Naive thymus-derived CD8-positive, alpha-beta T cell (primary cell): ENCODE results near the gene PIN1. TPM values are rescaled to one million over a fixed set of nuclear protein-coding genes. Genes with fewer than 3 reads are reported as not detected.

Experiments
- ATAC-seq, 2 donors: fragments of 150-1000 bp; cut with Tn5 transposase in 1 of 2; sonication (Bioruptor Pico), chemical (Tn5 transposase) in 1 of 2; 1 replicate in 1 of 2; 2 replicates in 1 of 2; pipeline ENCODE4 v1.10.0; 2021; ENCODE audit warnings: mild to moderate bottlenecking in 2 of 2, moderate library complexity in 2 of 2
- POLR2A ChIA-PET: fragments of 350-600 bp; sonication (Branson Sonifier 250); formaldehyde crosslinking; loops from one replicate; lab custom pipeline; 2021; ENCODE audit warnings: antibody characterized with exemption; lab: Charles Lee
- DNase-seq, 10 donors: peaks; one replicate each; pipeline versions ENCODE4 v3.0.0 to v3.0.0-alpha.2; 2020 to 2022
- H3K27ac Mint-ChIP-seq, 10 donors: one replicate each; pipeline ENCODE4 v1.8.0; 2020 to 2022; ENCODE audit warnings: mild to moderate bottlenecking in 10 of 10, mixed read lengths in 10 of 10, moderate library complexity in 4 of 10, inconsistent platforms in 1 of 10
- H3K27me3 Mint-ChIP-seq, 5 donors: one replicate each; pipeline ENCODE4 v1.8.0; 2021 to 2022; ENCODE audit warnings: mixed read lengths in 5 of 5
- H3K36me3 Mint-ChIP-seq, 3 donors: one replicate each; pipeline ENCODE4 v1.8.0; 2020 to 2022; ENCODE audit warnings: mixed read lengths in 3 of 3, mild to moderate bottlenecking in 2 of 3, inconsistent platforms in 1 of 3
- H3K4me1 Mint-ChIP-seq, 4 donors: one replicate each; pipeline ENCODE4 v1.8.0; 2021 to 2022; ENCODE audit warnings: mixed read lengths in 4 of 4
- H3K4me3 Mint-ChIP-seq, 10 donors: one replicate each; pipeline ENCODE4 v1.8.0; 2020 to 2022; ENCODE audit warnings: mild to moderate bottlenecking in 10 of 10, mixed read lengths in 10 of 10, moderate library complexity in 6 of 10, inconsistent platforms in 1 of 10
- H3K9me3 Mint-ChIP-seq, 9 donors: one replicate each; pipeline ENCODE4 v1.8.0; 2020 to 2022; ENCODE audit warnings: mixed read lengths in 9 of 9, mild to moderate bottlenecking in 3 of 9, inconsistent platforms in 1 of 9, moderate library complexity in 1 of 9
- polyA plus RNA-seq, 3 donors: library from polyadenylated mRNA; unstranded; fragments of 300-500 nt; fragmentation: Illumina TruSeq; gene quantifications; one replicate each; pipeline ENCODE4 v1.2.3, GENCODE V29; 2021
- total RNA-seq, 8 experiments: library from RNA in 2 of 8; stranded (reverse) in 2 of 8; gene quantifications; one replicate each; pipeline ENCODE4 v1.2.3 and lab custom pipeline; 2021 to 2026

Gene PIN1
- total and polyA plus RNA-seq, 5 experiments from 2014 or later = 63.3 to 126 (median 85.3) TPM

- Mint-ChIP-seq H3K27ac (no peak overlapping the region), H3K27me3 (no peaks in the 10 kb centered on the region), H3K4me1 (peaks cover 0 to 1% (median 0%) of the 10 kb centered on the region in 4 donors), H3K4me3 (no peak overlapping the region), H3K9me3 (no peaks in the 10 kb centered on the region), H3K36me3 (no peaks in the 10 kb centered on the region)
- DNase-seq (no peak), ATAC-seq (no peak)
- POLR2A ChIA-PET = interaction anchor here (0.7 kb wide), 1 partner anchor 42 kb away, joined by 3 read pairs; no protein-coding TSS in a partner anchor
Measured at GRCh38 chr19:9877780-9878510, 42.8 kb downstream of the PIN1 start.

GRCh38 chr19:9878511-9879196 lies 43.5 kb downstream of the PIN1 start:
- H3K4me1 Mint-ChIP-seq = peaks cover 0 to 1% (median 0%) of the 10 kb centered on the region in 4 donors
- POLR2A ChIA-PET = no interaction called here

GRCh38 chr19:9881720-9882119 lies 46.6 kb downstream of the PIN1 start:
- POLR2A ChIA-PET = no interaction called here
- no peak for ATAC-seq
- peaks cover 0 to 5% (median under 1%) of the 10 kb centered on the region in 4 donors for H3K4me1 Mint-ChIP-seq
- H3K27me3 Mint-ChIP-seq = peaks cover 0 to 1% (median 0%) of the 10 kb centered on the region in 5 donors
- H3K27ac Mint-ChIP-seq = peak overlapping the region in 1 of 10 donors; percentile 51
- no peaks in the 10 kb centered on the region for H3K9me3 Mint-ChIP-seq
- H3K4me3 Mint-ChIP-seq = no peak overlapping the region
- no peaks in the 10 kb centered on the region for H3K36me3 Mint-ChIP-seq
- DNase-seq = no peak

More at GRCh38 chr19:9878511-9879196, 43.5 kb downstream of the PIN1 start:
- Mint-ChIP-seq H3K27me3 (no peaks in the 10 kb centered on the region), H3K4me3 (no peak overlapping the region), H3K27ac (peak overlapping the region in 1 of 10 donors; percentile 65), H3K36me3 (no peaks in the 10 kb centered on the region), H3K9me3 (no peaks in the 10 kb centered on the region)
- ATAC-seq = no peak
- no peak for DNase-seq

- peaks cover 0 to 3% (median 0%) of the 10 kb centered on the region in 5 donors for H3K27me3 Mint-ChIP-seq
- H3K4me1 Mint-ChIP-seq = peaks cover 0 to 5% (median under 1%) of the 10 kb centered on the region in 4 donors
- no peaks in the 10 kb centered on the region for H3K36me3 Mint-ChIP-seq
- ATAC-seq (no peak), DNase-seq (no peak)
- H3K4me3 Mint-ChIP-seq = no peak overlapping the region
- POLR2A ChIA-PET = no interaction called here
- H3K9me3 Mint-ChIP-seq = no peaks in the 10 kb centered on the region
- H3K27ac Mint-ChIP-seq = no peak overlapping the region
Measured at GRCh38 chr19:9883231-9883758, 48.2 kb downstream of the PIN1 start.

- ATAC-seq (no peak), DNase-seq (no peak)
- Mint-ChIP-seq H3K4me1 (peaks cover 0 to 5% (median under 1%) of the 10 kb centered on the region in 4 donors), H3K4me3 (no peak overlapping the region), H3K27me3 (peaks cover 0 to 3% (median 0%) of the 10 kb centered on the region in 5 donors), H3K9me3 (no peaks in the 10 kb centered on the region), H3K36me3 (no peaks in the 10 kb centered on the region), H3K27ac (no peak overlapping the region)
- POLR2A ChIA-PET = no interaction called here
Measured at GRCh38 chr19:9883764-9884163, 48.6 kb downstream of the PIN1 start.

- POLR2A ChIA-PET = no interaction called here
- H3K27me3 Mint-ChIP-seq = peaks cover 0 to 3% (median 0%) of the 10 kb centered on the region in 5 donors
- peaks cover 0 to 5% (median 1%) of the 10 kb centered on the region in 4 donors for H3K4me1 Mint-ChIP-seq
- peaks cover 0 to 2% (median 0%) of the 10 kb centered on the region in 9 donors for H3K9me3 Mint-ChIP-seq
- ATAC-seq (no peak), DNase-seq (no peak)
- no peak overlapping the region for H3K4me3 Mint-ChIP-seq
- H3K27ac Mint-ChIP-seq = peak overlapping the region in 1 of 10 donors; percentile 72
- no peaks in the 10 kb centered on the region for H3K36me3 Mint-ChIP-seq
Measured at GRCh38 chr19:9885077-9885552, 50.0 kb downstream of the PIN1 start.

GRCh38 chr19:9891609-9892373 lies 56.7 kb downstream of the PIN1 start:
- ATAC-seq (no peak), DNase-seq (no peak)
- Mint-ChIP-seq H3K27me3 (peaks cover 0 to 3% (median 0%) of the 10 kb centered on the region in 5 donors), H3K4me1 (peaks cover 0 to 5% (median 0%) of the 10 kb centered on the region in 4 donors), H3K4me3 (no peak overlapping the region), H3K9me3 (peaks cover 0 to 2% (median 0%) of the 10 kb centered on the region in 9 donors), H3K36me3 (no peaks in the 10 kb centered on the region), H3K27ac (peak overlapping the region in 1 of 10 donors; percentile 14)
- POLR2A ChIA-PET = no interaction called here

Other genes with a start within 250 kb of the PIN1 start
- 10 to 100 TPM; 77.1 to 78.4 TPM for gene ZNF561, start 214.1 kb upstream of the PIN1 start, total RNA-seq
- gene ZNF561, start 214.1 kb upstream of the PIN1 start, polyA plus RNA-seq = 10 to 100 TPM; 12.2 to 16.3 (median 14.7) TPM
- 10 to 100 TPM; 27.0 to 29.5 TPM for gene ZNF562, start 160.2 kb upstream of the PIN1 start, total RNA-seq
- gene ZNF562, start 160.2 kb upstream of the PIN1 start, polyA plus RNA-seq = 1 to 10 TPM; 1.6 to 4.8 (median 2.5) TPM
- 10 to 100 TPM; 29.5 to 34.0 TPM for gene ZNF846, start 66.6 kb upstream of the PIN1 start, total RNA-seq
- gene ZNF846, start 66.6 kb upstream of the PIN1 start, polyA plus RNA-seq = 10 to 100 TPM in 1 of 3 donors, 1 to 10 TPM in 2; 6.0 to 10.6 (median 9.5) TPM
- 10 to 100 TPM; 38.0 to 42.1 TPM for gene FBXL12, start 16.2 kb upstream of the PIN1 start, total RNA-seq
- 10 to 100 TPM in 1 of 3 donors, 1 to 10 TPM in 2; 8.3 to 15.6 (median 8.5) TPM for gene FBXL12, start 16.2 kb upstream of the PIN1 start, polyA plus RNA-seq
- gene UBL5, start 7.4 kb upstream of the PIN1 start, total RNA-seq = 100 to 1,000 TPM; 222 to 232 TPM
- gene UBL5, start 7.4 kb upstream of the PIN1 start, polyA plus RNA-seq = 100 to 1,000 TPM; 694 to 819 (median 701) TPM
- 10 to 100 TPM; 14.5 to 14.8 TPM for gene OLFM2, start 101.2 kb downstream of the PIN1 start, total RNA-seq
- gene OLFM2, start 101.2 kb downstream of the PIN1 start, polyA plus RNA-seq = 10 to 100 TPM in 2 of 3 donors, 1 to 10 TPM in 1; 6.1 to 12.8 (median 11.2) TPM
- gene COL5A3, start 175.2 kb downstream of the PIN1 start, total RNA-seq = not detected
- not detected for gene COL5A3, start 175.2 kb downstream of the PIN1 start, polyA plus RNA-seq
- gene RDH8, start 178.2 kb downstream of the PIN1 start, total RNA-seq = not detected
- gene RDH8, start 178.2 kb downstream of the PIN1 start, polyA plus RNA-seq = not detected